ENCODE data around the gene NUDT9. TPM values are rescaled to one million over a fixed set of nuclear protein-coding genes. Genes with fewer than 3 reads are reported as not detected.
A peak's percentile ranks its signal among the peaks of the same experiment; 100 is the strongest.

The NUDT9 gene
- polyA plus RNA-seq, 1 of the 3 experiments (the other 2 are of a cell fraction): 21.8 TPM

DNA sequence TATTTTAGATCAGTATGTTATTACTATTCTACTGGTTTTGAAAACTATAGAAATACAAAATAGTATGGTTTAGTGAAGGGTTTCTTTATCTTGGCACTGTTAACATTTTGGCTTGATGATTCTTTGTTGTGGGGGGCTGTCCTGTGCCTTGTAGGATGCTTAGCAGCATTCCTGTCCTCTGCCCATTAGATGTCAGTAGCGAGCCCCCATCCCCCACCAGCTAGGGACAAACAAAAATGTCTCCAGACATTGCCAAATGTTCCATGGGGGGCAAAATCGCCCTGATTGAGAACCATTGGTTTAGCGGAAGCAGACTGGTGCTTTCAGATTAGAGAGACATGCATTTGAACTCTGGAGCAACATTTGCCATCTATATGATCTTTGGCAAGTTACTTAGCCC, 83.5 kb downstream of the NUDT9 start:
- Histone ChIP-seq H3K27ac (ENCODE audit: low read depth in 2 of 2, low read length in 1 of 2) (no peak overlapping the region), H3F3A (replicated peaks; ENCODE audit: insufficient read depth) (no peaks in the 10 kb centered on the region), H3K79me2 (ENCODE audit: insufficient read depth) (no peaks in the 10 kb centered on the region), H4K20me1 (ENCODE audit: insufficient read depth) (no peaks in the 10 kb centered on the region), H3K4me1 (ENCODE audit: control insufficient read depth in 1 of 2, insufficient read depth in 2 of 2, low read depth in 1 of 2, low read length in 1 of 2) (peaks cover 6 to 13% of the 10 kb centered on the region in 2 experiments; a peak in 3 of 4 replicates), H3K9me2 (no peaks in the 10 kb centered on the region), H3K4me2 (no peak overlapping the region), H3K4me3 (ENCODE audit: low read depth in 2 of 2, low read length in 1 of 2) (no peak overlapping the region), H2AFZ (ENCODE audit: low read depth) (no peak overlapping the region), H3K9me3 (no peaks in the 10 kb centered on the region), H3K9ac (no peak overlapping the region), H3K27me3 (ENCODE audit: insufficient read depth) (no peaks in the 10 kb centered on the region), H3K36me3 (replicated peaks in 1 of 2; ENCODE audit: control insufficient read depth in 1 of 2, insufficient read depth in 2 of 2, low read length in 1 of 2) (no peaks in the 10 kb centered on the region)
- 77% methylated on average over 2 of the region's 3 CpGs for WGBS (ENCODE audit: low lambda C conversion rate)
- no peak for DNase-seq
- TF ChIP-seq, protein P1, sequence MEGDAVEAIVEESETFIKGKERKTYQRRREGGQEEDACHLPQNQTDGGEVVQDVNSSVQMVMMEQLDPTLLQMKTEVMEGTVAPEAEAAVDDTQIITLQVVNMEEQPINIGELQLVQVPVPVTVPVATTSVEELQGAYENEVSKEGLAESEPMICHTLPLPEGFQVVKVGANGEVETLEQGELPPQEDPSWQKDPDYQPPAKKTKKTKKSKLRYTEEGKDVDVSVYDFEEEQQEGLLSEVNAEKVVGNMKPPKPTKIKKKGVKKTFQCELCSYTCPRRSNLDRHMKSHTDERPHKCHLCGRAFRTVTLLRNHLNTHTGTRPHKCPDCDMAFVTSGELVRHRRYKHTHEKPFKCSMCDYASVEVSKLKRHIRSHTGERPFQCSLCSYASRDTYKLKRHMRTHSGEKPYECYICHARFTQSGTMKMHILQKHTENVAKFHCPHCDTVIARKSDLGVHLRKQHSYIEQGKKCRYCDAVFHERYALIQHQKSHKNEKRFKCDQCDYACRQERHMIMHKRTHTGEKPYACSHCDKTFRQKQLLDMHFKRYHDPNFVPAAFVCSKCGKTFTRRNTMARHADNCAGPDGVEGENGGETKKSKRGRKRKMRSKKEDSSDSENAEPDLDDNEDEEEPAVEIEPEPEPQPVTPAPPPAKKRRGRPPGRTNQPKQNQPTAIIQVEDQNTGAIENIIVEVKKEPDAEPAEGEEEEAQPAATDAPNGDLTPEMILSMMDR (IDR thresholded peaks at IDR 0.05): peak; percentile 39
- no peak for TF ChIP-seq FOXJ3 (CRISPR knock-in tag; IDR thresholded peaks at IDR 0.05)
- ChIA-PET CTCF (no interaction called here), POLR2A (no interaction called here)

DNA sequence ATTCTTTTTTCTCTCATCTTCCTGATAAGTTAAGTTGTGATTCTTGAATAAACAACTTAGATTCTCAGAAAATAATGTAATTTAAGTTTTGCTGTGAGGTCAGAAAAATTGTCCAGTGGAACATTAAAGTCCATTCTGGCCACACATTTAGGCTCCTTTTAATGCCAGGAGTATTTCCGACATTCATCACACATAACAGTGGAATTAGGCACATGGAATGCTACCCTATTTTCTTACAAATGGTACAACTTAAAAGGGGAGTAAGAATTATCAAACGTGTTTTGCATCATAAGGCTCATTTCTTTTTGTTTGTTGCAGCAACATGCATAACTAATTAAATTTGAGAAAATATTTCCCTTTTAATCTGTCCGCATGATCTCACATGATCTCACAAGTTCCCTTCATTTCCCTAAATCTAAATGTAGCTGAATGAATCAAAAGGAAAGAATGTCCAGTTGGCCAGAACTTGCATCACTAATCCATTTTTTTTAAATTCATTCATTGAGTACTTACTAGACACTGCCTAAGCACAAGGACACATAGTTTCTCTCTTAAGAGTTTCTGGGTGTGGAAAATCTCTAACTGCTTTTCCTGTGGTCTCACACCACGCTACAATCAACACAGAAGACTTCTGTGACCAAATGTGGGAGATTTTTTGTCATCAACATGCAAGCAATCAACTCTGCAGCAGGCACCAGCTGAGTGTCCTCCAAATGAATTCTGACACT, 84.8 kb downstream of the NUDT9 start:
- H3F3A ChIP-seq (replicated peaks; ENCODE audit: insufficient read depth): no peaks in the 10 kb centered on the region
- CTCF ChIA-PET: interaction anchor here (0.9 kb wide), 1 partner anchor 20 kb away, joined by 3 read pairs; no protein-coding TSS in a partner anchor
- H3K9me2 ChIP-seq: no peaks in the 10 kb centered on the region
- no peak overlapping the region for H3K4me3 ChIP-seq (ENCODE audit: low read depth in 2 of 2, low read length in 1 of 2)
- peak overlapping the region; percentile 5; the same call in 1 of the 2 replicates for H3K4me2 ChIP-seq
- H3K9me3 ChIP-seq: no peaks in the 10 kb centered on the region
- DNase-seq: no peak
- H3K4me1 ChIP-seq (ENCODE audit: control insufficient read depth in 1 of 2, insufficient read depth in 2 of 2, low read depth in 1 of 2, low read length in 1 of 2): peaks cover 6 to 13% of the 10 kb centered on the region in 2 experiments; a peak in 3 of 4 replicates
- H3K79me2 ChIP-seq (ENCODE audit: insufficient read depth): no peaks in the 10 kb centered on the region
- POLR2A ChIA-PET: no interaction called here
- no peaks in the 10 kb centered on the region for H3K36me3 ChIP-seq (replicated peaks in 1 of 2; ENCODE audit: control insufficient read depth in 1 of 2, insufficient read depth in 2 of 2, low read length in 1 of 2)
- 37% methylated on average over 4 of the region's 4 CpGs for WGBS (ENCODE audit: low lambda C conversion rate)
- peak overlapping the region; percentile 24 to 76; a peak in 3 of 4 replicates for H3K27ac ChIP-seq (ENCODE audit: low read depth in 2 of 2, low read length in 1 of 2)
- peak overlapping the region; percentile 5; the same call in 1 of the 2 replicates for H2AFZ ChIP-seq (ENCODE audit: low read depth)
- H3K9ac ChIP-seq: no peak overlapping the region
- no peaks in the 10 kb centered on the region for H3K27me3 ChIP-seq (ENCODE audit: insufficient read depth)
- H4K20me1 ChIP-seq (ENCODE audit: insufficient read depth): no peaks in the 10 kb centered on the region
- no peak for TF ChIP-seq YY1 (IDR thresholded peaks at IDR 0.05; ENCODE audit: low read depth)
- TF ChIP-seq, protein P2, sequence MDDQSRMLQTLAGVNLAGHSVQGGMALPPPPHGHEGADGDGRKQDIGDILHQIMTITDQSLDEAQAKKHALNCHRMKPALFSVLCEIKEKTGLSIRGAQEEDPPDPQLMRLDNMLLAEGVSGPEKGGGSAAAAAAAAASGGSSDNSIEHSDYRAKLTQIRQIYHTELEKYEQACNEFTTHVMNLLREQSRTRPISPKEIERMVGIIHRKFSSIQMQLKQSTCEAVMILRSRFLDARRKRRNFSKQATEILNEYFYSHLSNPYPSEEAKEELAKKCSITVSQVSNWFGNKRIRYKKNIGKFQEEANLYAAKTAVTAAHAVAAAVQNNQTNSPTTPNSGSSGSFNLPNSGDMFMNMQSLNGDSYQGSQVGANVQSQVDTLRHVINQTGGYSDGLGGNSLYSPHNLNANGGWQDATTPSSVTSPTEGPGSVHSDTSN (IDR thresholded peaks at IDR 0.05): no peak
- no peak for TF ChIP-seq TAF1 (IDR thresholded peaks at IDR 0.05; ENCODE audit: borderline replicate concordance, low read depth, low read length)
- 0 out of 2 replicates have a peak, but pooled peaks have one; percentile 45 for TF ChIP-seq TEAD4 (IDR thresholded peaks at IDR 0.05; ENCODE audit: borderline replicate concordance, insufficient read depth)
- TF ChIP-seq, protein P3, sequence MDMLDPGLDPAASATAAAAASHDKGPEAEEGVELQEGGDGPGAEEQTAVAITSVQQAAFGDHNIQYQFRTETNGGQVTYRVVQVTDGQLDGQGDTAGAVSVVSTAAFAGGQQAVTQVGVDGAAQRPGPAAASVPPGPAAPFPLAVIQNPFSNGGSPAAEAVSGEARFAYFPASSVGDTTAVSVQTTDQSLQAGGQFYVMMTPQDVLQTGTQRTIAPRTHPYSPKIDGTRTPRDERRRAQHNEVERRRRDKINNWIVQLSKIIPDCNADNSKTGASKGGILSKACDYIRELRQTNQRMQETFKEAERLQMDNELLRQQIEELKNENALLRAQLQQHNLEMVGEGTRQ (IDR thresholded peaks at IDR 0.05; ENCODE audit: borderline replicate concordance, low read depth, low read length): no peak
- peak; percentile 50 for TF ChIP-seq JUND (IDR thresholded peaks at IDR 0.05)
- TF ChIP-seq, protein P4, sequence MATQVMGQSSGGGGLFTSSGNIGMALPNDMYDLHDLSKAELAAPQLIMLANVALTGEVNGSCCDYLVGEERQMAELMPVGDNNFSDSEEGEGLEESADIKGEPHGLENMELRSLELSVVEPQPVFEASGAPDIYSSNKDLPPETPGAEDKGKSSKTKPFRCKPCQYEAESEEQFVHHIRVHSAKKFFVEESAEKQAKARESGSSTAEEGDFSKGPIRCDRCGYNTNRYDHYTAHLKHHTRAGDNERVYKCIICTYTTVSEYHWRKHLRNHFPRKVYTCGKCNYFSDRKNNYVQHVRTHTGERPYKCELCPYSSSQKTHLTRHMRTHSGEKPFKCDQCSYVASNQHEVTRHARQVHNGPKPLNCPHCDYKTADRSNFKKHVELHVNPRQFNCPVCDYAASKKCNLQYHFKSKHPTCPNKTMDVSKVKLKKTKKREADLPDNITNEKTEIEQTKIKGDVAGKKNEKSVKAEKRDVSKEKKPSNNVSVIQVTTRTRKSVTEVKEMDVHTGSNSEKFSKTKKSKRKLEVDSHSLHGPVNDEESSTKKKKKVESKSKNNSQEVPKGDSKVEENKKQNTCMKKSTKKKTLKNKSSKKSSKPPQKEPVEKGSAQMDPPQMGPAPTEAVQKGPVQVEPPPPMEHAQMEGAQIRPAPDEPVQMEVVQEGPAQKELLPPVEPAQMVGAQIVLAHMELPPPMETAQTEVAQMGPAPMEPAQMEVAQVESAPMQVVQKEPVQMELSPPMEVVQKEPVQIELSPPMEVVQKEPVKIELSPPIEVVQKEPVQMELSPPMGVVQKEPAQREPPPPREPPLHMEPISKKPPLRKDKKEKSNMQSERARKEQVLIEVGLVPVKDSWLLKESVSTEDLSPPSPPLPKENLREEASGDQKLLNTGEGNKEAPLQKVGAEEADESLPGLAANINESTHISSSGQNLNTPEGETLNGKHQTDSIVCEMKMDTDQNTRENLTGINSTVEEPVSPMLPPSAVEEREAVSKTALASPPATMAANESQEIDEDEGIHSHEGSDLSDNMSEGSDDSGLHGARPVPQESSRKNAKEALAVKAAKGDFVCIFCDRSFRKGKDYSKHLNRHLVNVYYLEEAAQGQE (IDR thresholded peaks at IDR 0.05; ENCODE audit: low read depth, low read length): no peak
- peak; percentile 86; the same call in 1 of the 2 replicates for TF ChIP-seq MEF2A (IDR thresholded peaks at IDR 0.05; ENCODE audit: borderline replicate concordance, low read depth)
- TF ChIP-seq, protein P5, sequence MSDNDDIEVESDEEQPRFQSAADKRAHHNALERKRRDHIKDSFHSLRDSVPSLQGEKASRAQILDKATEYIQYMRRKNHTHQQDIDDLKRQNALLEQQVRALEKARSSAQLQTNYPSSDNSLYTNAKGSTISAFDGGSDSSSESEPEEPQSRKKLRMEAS (IDR thresholded peaks at IDR 0.05; ENCODE audit: low read depth): no peak
- TF ChIP-seq RAD21 (IDR thresholded peaks at IDR 0.05; ENCODE audit: low read length): no peak
- no peak for TF ChIP-seq EZH2phosphoT487 (IDR thresholded peaks at IDR 0.05; ENCODE audit: borderline replicate concordance, low read depth)
- no peak for TF ChIP-seq SIN3A (IDR thresholded peaks at IDR 0.05; ENCODE audit: borderline replicate concordance, low read depth, low read length)
- no peak for TF ChIP-seq FOSL2 (IDR thresholded peaks at IDR 0.05; ENCODE audit: borderline replicate concordance, low read depth)
- no peak for TF ChIP-seq ELF1 (IDR thresholded peaks at IDR 0.05)
- TF ChIP-seq RCOR1 (IDR thresholded peaks at IDR 0.05; ENCODE audit: low read length): no peak
- TF ChIP-seq, protein P6, sequence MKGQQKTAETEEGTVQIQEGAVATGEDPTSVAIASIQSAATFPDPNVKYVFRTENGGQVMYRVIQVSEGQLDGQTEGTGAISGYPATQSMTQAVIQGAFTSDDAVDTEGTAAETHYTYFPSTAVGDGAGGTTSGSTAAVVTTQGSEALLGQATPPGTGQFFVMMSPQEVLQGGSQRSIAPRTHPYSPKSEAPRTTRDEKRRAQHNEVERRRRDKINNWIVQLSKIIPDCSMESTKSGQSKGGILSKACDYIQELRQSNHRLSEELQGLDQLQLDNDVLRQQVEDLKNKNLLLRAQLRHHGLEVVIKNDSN (IDR thresholded peaks at IDR 0.05; ENCODE audit: borderline replicate concordance, low read depth): no peak

Measured in SK-N-SH (cell line).